OCI-M2 (cell line): ENCODE data around the gene BRAF.
"Not testable (repeated sequence)": the region's sequence is repeated elsewhere in the genome, so short reads cannot be mapped to it uniquely, and the experiment has no call there.

Experiments
- DNase-seq: peaks from one replicate; lab custom pipeline; 2025; ENCODE audit not compliant: unreplicated experiment; lab: John Stamatoyannopoulos, UW

BRAF gene

GRCh38 chr7:140719721-140720120, 205.0 kb downstream of the BRAF start:
- no peak for DNase-seq

GRCh38 chr7:140714331-140715040, 210.2 kb downstream of the BRAF start:
- no peak for DNase-seq

GRCh38 chr7:140712392-140712791, 212.3 kb downstream of the BRAF start:
- not testable (repeated sequence) for DNase-seq

GRCh38 chr7:140708764-140709163, 216.0 kb downstream of the BRAF start:
- DNase-seq: not testable (repeated sequence)

GRCh38 chr7:140707132-140707531, 217.6 kb downstream of the BRAF start:
- DNase-seq: no peak

GRCh38 chr7:140704205-140704604, 220.5 kb downstream of the BRAF start:
- DNase-seq: no peak

GRCh38 chr7:140702774-140703173, 222.0 kb downstream of the BRAF start:
- DNase-seq: no peak

- no peak for DNase-seq
Observed at GRCh38 chr7:140698477-140698876, 226.3 kb downstream of the BRAF start.

- no peak for DNase-seq
Observed at GRCh38 chr7:140697447-140698143, 227.1 kb downstream of the BRAF start.

GRCh38 chr7:140696680-140697446, 227.9 kb downstream of the BRAF start, which contains the start of gene NDUFB2:
Gene NDUFB2, plus strand, starts transcription at chr7:140696708. Its CDS starts 37 bp downstream, at chr7:140696745.
- DNase-seq: peak; percentile 95

GRCh38 chr7:140696024-140696679, 228.6 kb downstream of the BRAF start:
- no peak for DNase-seq

- no peak for DNase-seq
Observed at GRCh38 chr7:140695381-140695780, 229.3 kb downstream of the BRAF start.

- DNase-seq: no peak
Observed at GRCh38 chr7:140694592-140694991, 230.1 kb downstream of the BRAF start.

GRCh38 chr7:140693849-140694248, 230.9 kb downstream of the BRAF start:
- not testable (repeated sequence) for DNase-seq

- no peak for DNase-seq
Observed at GRCh38 chr7:140691376-140692045, 233.2 kb downstream of the BRAF start.

- no peak for DNase-seq
Observed at GRCh38 chr7:140689199-140690152, 235.3 kb downstream of the BRAF start.

GRCh38 chr7:140688341-140688740, 236.4 kb downstream of the BRAF start:
- no peak for DNase-seq

- DNase-seq: no peak
Observed at GRCh38 chr7:140686921-140687320, 237.8 kb downstream of the BRAF start.

GRCh38 chr7:140685407-140686087, 239.2 kb downstream of the BRAF start:
- no peak for DNase-seq
